ENCODE measurements around the gene EXPH5. TPM values are rescaled to one million over a fixed set of nuclear protein-coding genes. Genes with fewer than 3 reads are reported as not detected.
A peak's percentile ranks its signal among the peaks of the same experiment; 100 is the strongest.

The EXPH5 gene
- total RNA-seq, 6 experiments from 2014 or later: 0.14 to 0.91 (median 0.47) TPM

- no peak for TF ChIP-seq CTCF (IDR thresholded peaks at IDR 0.05)
- Mint-ChIP-seq H3K4me3 (peak overlapping the region; percentile 16; the same call in 1 of the 2 replicates), H3K27me3 (ENCODE audit: insufficient read depth) (peaks cover 3% of the 10 kb centered on the region), H3K4me1 (ENCODE audit: low read depth) (peaks cover 33% of the 10 kb centered on the region), H3K27ac (peak overlapping the region; percentile 76), H3K36me3 (ENCODE audit: low read depth) (peaks cover 7% of the 10 kb centered on the region; the same call in 1 of the 2 replicates), H3K9me3 (no peaks in the 10 kb centered on the region)
- DNase-seq: peak; percentile 71
Observed at GRCh38 chr11:108511851-108512474, 81.6 kb downstream of the EXPH5 start.

- Mint-ChIP-seq H3K4me3 (no peak overlapping the region), H3K36me3 (ENCODE audit: low read depth) (peaks cover 3% of the 10 kb centered on the region; the same call in 1 of the 2 replicates), H3K27ac (no peak overlapping the region), H3K27me3 (ENCODE audit: insufficient read depth) (peaks cover 3% of the 10 kb centered on the region; the same call in 1 of the 2 replicates), H3K4me1 (ENCODE audit: low read depth) (peaks cover 33% of the 10 kb centered on the region), H3K9me3 (no peaks in the 10 kb centered on the region)
- no peak for TF ChIP-seq CTCF (IDR thresholded peaks at IDR 0.05)
- no peak for DNase-seq
Observed at GRCh38 chr11:108508653-108509593, 84.6 kb downstream of the EXPH5 start.

GRCh38 chr11:108501396-108501795 is 92.2 kb downstream of the EXPH5 start:
- DNase-seq: peak; percentile 38
- Mint-ChIP-seq H3K27me3 (ENCODE audit: insufficient read depth) (peaks cover 2% of the 10 kb centered on the region), H3K9me3 (no peaks in the 10 kb centered on the region), H3K27ac (peak overlapping the region; percentile 67), H3K36me3 (ENCODE audit: low read depth) (no peaks in the 10 kb centered on the region), H3K4me3 (peak overlapping the region; percentile 61), H3K4me1 (ENCODE audit: low read depth) (peaks cover 40% of the 10 kb centered on the region)
- no peak for TF ChIP-seq CTCF (IDR thresholded peaks at IDR 0.05)

- no peaks in the 10 kb centered on the region for H3K9me3 Mint-ChIP-seq
- H3K4me1 Mint-ChIP-seq (ENCODE audit: low read depth): peaks cover 46% of the 10 kb centered on the region
- H3K36me3 Mint-ChIP-seq (ENCODE audit: low read depth): no peaks in the 10 kb centered on the region
- peaks cover 2% of the 10 kb centered on the region for H3K27me3 Mint-ChIP-seq (ENCODE audit: insufficient read depth)
- H3K27ac Mint-ChIP-seq: peak overlapping the region; percentile 67
- peak overlapping the region; percentile 61 for H3K4me3 Mint-ChIP-seq
- DNase-seq: no peak
- no peak for TF ChIP-seq CTCF (IDR thresholded peaks at IDR 0.05)
Observed at GRCh38 chr11:108500721-108501120, 92.8 kb downstream of the EXPH5 start.

GRCh38 chr11:108500169-108500568 is 93.4 kb downstream of the EXPH5 start:
- H3K4me1 Mint-ChIP-seq (ENCODE audit: low read depth): peaks cover 46% of the 10 kb centered on the region
- H3K4me3 Mint-ChIP-seq: no peak overlapping the region; the same call in 1 of the 2 replicates
- DNase-seq: no peak
- H3K9me3 Mint-ChIP-seq: no peaks in the 10 kb centered on the region
- H3K27me3 Mint-ChIP-seq (ENCODE audit: insufficient read depth): peaks cover 2% of the 10 kb centered on the region
- no peak for TF ChIP-seq CTCF (IDR thresholded peaks at IDR 0.05)
- H3K27ac Mint-ChIP-seq: no peak overlapping the region
- H3K36me3 Mint-ChIP-seq (ENCODE audit: low read depth): no peaks in the 10 kb centered on the region
